K562 (cell line): Measurements from ENCODE around the gene OTUD5. TPM values are rescaled to one million over a fixed set of nuclear protein-coding genes. Genes with fewer than 3 reads are reported as not detected.

Experiments
- ATAC-seq: fragments of 200-7000 bp; cut with Tn5 transposase; 3 replicates; pipeline ENCODE4 v1.9.1; 2020; ENCODE audit warnings: moderate library complexity
- BruUV-seq: library from RNA; stranded (reverse); fragments of 400-500 nt; replicated peaks from 2 replicates; lab custom pipeline; 2021; lab: Mats Ljungman, UMichigan
- CTCF ChIA-PET: fragments of 300-600 bp; formaldehyde crosslinking; extraction: SDS; loops from one replicate; lab custom pipeline; 2021; ENCODE audit warnings: low intra/inter-chr PET ratio; lab: Yijun Ruan, JAX
- POLR2A ChIA-PET: fragments of 300-600, 350-650 bp; sonication (Branson Sonifier 250); formaldehyde crosslinking; extraction: SDS; loops from one replicate; lab custom pipeline; 2021; ENCODE audit warnings: antibody characterized with exemption, inconsistent platforms; lab: Yijun Ruan, JAX
- DNase-seq, 4 experiments: peaks; one replicate each; pipeline versions ENCODE4 v3.0.0 to v3.0.0-alpha.2; 2011 to 2018; ENCODE audit warnings: low spot score in 3 of 4, mixed read lengths in 3 of 4; ENCODE audit errors: extremely low read depth in 1 of 4
- FAIRE-seq: peaks from 2 replicates; lab custom pipeline; 2011; peaks lifted over from hg19 to GRCh38; lab: Jason Lieb, UNC
- H2AFZ ChIP-seq: 2 replicates; pipeline ENCODE4 v1.6.0; 2011; ENCODE audit warnings: low read depth, low read length, control low read depth, inconsistent platforms
- H3K27ac ChIP-seq: fragments of 200-600 bp; 3 replicates; pipeline ENCODE4 v1.8.0; 2011; ENCODE audit warnings: low read depth, mild to moderate bottlenecking, control low read depth, inconsistent platforms, low read length, moderate library complexity, mixed read lengths; ENCODE audit errors: extremely low read depth
- H3K27me3 ChIP-seq, 2 experiments: fragments of 300-600 bp in 1 of 2; 2 replicates in 1 of 2; 3 replicates in 1 of 2; pipeline versions ENCODE4 v1.6.0 to v1.8.0; 2011; ENCODE audit warnings: inconsistent platforms in 2 of 2, low read length in 2 of 2, mild to moderate bottlenecking in 1 of 2, mixed read lengths in 1 of 2, moderate library complexity in 1 of 2; ENCODE audit not compliant: control insufficient read depth in 2 of 2, insufficient read depth in 2 of 2
- H3K36me3 ChIP-seq: fragments of 300-600 bp; 3 replicates; pipeline ENCODE4 v1.8.0; 2011; ENCODE audit warnings: mild to moderate bottlenecking, low read length, inconsistent platforms; ENCODE audit not compliant: control insufficient read depth, insufficient read depth
- H3K4me1 ChIP-seq, 2 experiments: fragments of 200-600 bp in 1 of 2; replicated peaks in 1 of 2; 2 replicates in 1 of 2; 3 replicates in 1 of 2; pipeline versions ENCODE4 v1.5.1 to v1.8.0; 2011; ENCODE audit warnings: inconsistent platforms in 2 of 2, low read length in 2 of 2, mild to moderate bottlenecking in 1 of 2, mixed read lengths in 1 of 2, moderate library complexity in 1 of 2; ENCODE audit not compliant: control insufficient read depth in 2 of 2, insufficient read depth in 2 of 2
- H3K4me2 ChIP-seq: 2 replicates; pipeline ENCODE4 v1.6.1; 2011; ENCODE audit warnings: low read length, control low read depth, inconsistent platforms, mixed read lengths; ENCODE audit not compliant: insufficient read depth
- H3K4me3 ChIP-seq: fragments of 200-600 bp; sonication (generic), shearing (Covaris generic); 2 replicates; pipeline ENCODE4 v1.5.1; 2016; ENCODE audit warnings: control low read depth, inconsistent platforms
- H3K79me2 ChIP-seq: fragments of 200-600 bp; 3 replicates; pipeline ENCODE4 v1.8.0; 2011; ENCODE audit warnings: low read length, inconsistent platforms; ENCODE audit not compliant: control insufficient read depth, insufficient read depth
- H3K9ac ChIP-seq, 2 experiments: 2 replicates each; pipeline versions ENCODE4 v1.6.0 to v1.6.1; 2011; ENCODE audit warnings: low read depth in 2 of 2, low read length in 2 of 2, control low read depth in 1 of 2, inconsistent platforms in 1 of 2, mild to moderate bottlenecking in 1 of 2, mixed read lengths in 1 of 2; ENCODE audit not compliant: insufficient read depth in 1 of 2
- H3K9me1 ChIP-seq: one replicate; pipeline ENCODE4 v1.6.0; 2011; ENCODE audit warnings: inconsistent platforms, mild to moderate bottlenecking, low read length, moderate library complexity; ENCODE audit not compliant: control insufficient read depth, insufficient read depth
- H3K9me3 ChIP-seq: replicated peaks from 2 replicates; pipeline ENCODE4 v1.5.1; 2011; ENCODE audit warnings: low read depth, low read length, inconsistent platforms; ENCODE audit not compliant: control insufficient read depth, insufficient read depth
- H4K20me1 ChIP-seq: replicated peaks from 2 replicates; pipeline ENCODE4 v1.6.1; 2011; ENCODE audit warnings: low read length, inconsistent platforms, mixed read lengths; ENCODE audit not compliant: control insufficient read depth, insufficient read depth
- BRD4 ChIP-seq: fragments of 200-600 bp; sonication (generic); IDR thresholded peaks from 2 replicates; pipeline ENCODE4 v1.6.1; 2017; ENCODE audit warnings: inconsistent platforms
- ESRRA ChIP-seq: fragments of 450-650 bp; IDR thresholded peaks from 2 replicates; pipeline ENCODE4 v1.6.1; 2014; ENCODE audit warnings: low read depth, mild to moderate bottlenecking, moderate library complexity, borderline replicate concordance
- GABPA ChIP-seq: fragments of 200-800 bp; sonication (Bioruptor generic); conservative IDR thresholded peaks from 2 replicates; pipeline ENCODE4 v1.6.1; 2016; ENCODE audit warnings: low read depth, missing genetic modification characterization, missing compliant biosample characterization
- MTA3 ChIP-seq: fragments of 450-650 bp; formaldehyde crosslinking; IDR thresholded peaks from 2 replicates; pipeline ENCODE4 v1.6.1; 2017; ENCODE audit warnings: mild to moderate bottlenecking, borderline replicate concordance
- NONO ChIP-seq, 2 experiments: fragments of 200-400 bp in 1 of 2; fragments of 450-650 bp in 1 of 2; formaldehyde crosslinking in 1 of 2; IDR thresholded peaks; 2 replicates each; pipeline ENCODE4 v1.6.1; 2017; ENCODE audit warnings: low read depth in 2 of 2, mild to moderate bottlenecking in 2 of 2, moderate library complexity in 2 of 2, low read length in 1 of 2
- TAF1 ChIP-seq: IDR thresholded peaks from 2 replicates; pipeline ENCODE4 v1.6.1; 2011; ENCODE audit warnings: mild to moderate bottlenecking, low read length, moderate library complexity; ENCODE audit not compliant: insufficient read depth, control insufficient read depth, severe bottlenecking; ENCODE audit errors: extremely low read depth
- TAF7 ChIP-seq: fragments of 450-650 bp; IDR thresholded peaks from 2 replicates; pipeline ENCODE4 v1.6.1; 2016; ENCODE audit warnings: missing genetic modification characterization, missing compliant biosample characterization
- WGBS: fragments of 100-300 bp; shearing (Covaris generic); methylation state at CpG from one replicate; pipeline ENCODE4 v1.1.6; 2016; ENCODE audit warnings: low coverage, mixed read lengths; ENCODE audit not compliant: insufficient coverage; ENCODE audit errors: missing lambda C conversion rate; 5-methylcytosine and 5-hydroxymethylcytosine counted together
- in situ Hi-C: fragments of 300-500 bp; cut with MboI; formaldehyde crosslinking; loops from 4 replicates; pipeline ENCODE4 v1.15.0; 2018; ENCODE audit warnings: inconsistent platforms, mixed read lengths
- intact Hi-C: fragments of 100-400 bp; cut with micrococcal nuclease; formaldehyde crosslinking; loops from 2 replicates; pipeline ENCODE4 v1.14.2; 2022
- polyA plus RNA-seq, 8 experiments: library from polyadenylated mRNA; depleted of rRNA in 4 of 8; stranded (reverse) in 5 of 8; unstranded in 3 of 8; fragments of >200 nt; fragmentation: Nextera tagmentation in 2 of 8; fragmentation: Illumina TruSeq in 1 of 8; extraction: Ambion mirVana in 2 of 8; extraction: Trizol in 1 of 8; gene quantifications; 2 replicates each; pipeline versions ENCODE4 v1.2.1 to v1.2.3, GENCODE V29; 2011 to 2014; ENCODE audit warnings: inconsistent platforms in 1 of 8, missing spikeins in 1 of 8
- total RNA-seq, 7 experiments: library from RNA; depleted of rRNA in 6 of 7; stranded (reverse); fragments of >200 nt in 6 of 7; fragmentation: Illumina TruSeq in 2 of 7; extraction: Trizol in 2 of 7; gene quantifications; 2 replicates each; pipeline versions ENCODE4 v1.2.1 to v1.2.3, GENCODE V29; 2011 to 2021; ENCODE audit warnings: low replicate concordance in 1 of 7
- TF ChIP-seq, protein P1 (sequence below): fragments of 200-800 bp; sonication (Bioruptor generic); IDR thresholded peaks from 2 replicates; pipeline ENCODE4 v1.6.1; 2017; ENCODE audit warnings: missing genetic modification characterization, missing compliant biosample characterization
- TF ChIP-seq, protein P2 (sequence below): fragments of 150-350 bp; conservative IDR thresholded peaks from 2 replicates; pipeline ENCODE4 v1.6.1; 2014; ENCODE audit warnings: low read length
- TF ChIP-seq, protein P3 (sequence below): sonication (generic); IDR thresholded peaks from 2 replicates; pipeline ENCODE4 v1.6.1; 2016
- TF ChIP-seq, protein P4 (sequence below): sonication (generic); formaldehyde crosslinking; IDR thresholded peaks from 2 replicates; pipeline ENCODE4 v1.8.1; 2023; ENCODE audit warnings: mild to moderate bottlenecking, missing genetic modification reagents, moderate library complexity

The OTUD5 gene
- total and polyA plus RNA-seq, 9 of the 15 experiments (the other 6 are each of a cell fraction or from before 2014, with no cell fraction given), result 3.6 to 102 (median 59.0) TPM

DNA sequence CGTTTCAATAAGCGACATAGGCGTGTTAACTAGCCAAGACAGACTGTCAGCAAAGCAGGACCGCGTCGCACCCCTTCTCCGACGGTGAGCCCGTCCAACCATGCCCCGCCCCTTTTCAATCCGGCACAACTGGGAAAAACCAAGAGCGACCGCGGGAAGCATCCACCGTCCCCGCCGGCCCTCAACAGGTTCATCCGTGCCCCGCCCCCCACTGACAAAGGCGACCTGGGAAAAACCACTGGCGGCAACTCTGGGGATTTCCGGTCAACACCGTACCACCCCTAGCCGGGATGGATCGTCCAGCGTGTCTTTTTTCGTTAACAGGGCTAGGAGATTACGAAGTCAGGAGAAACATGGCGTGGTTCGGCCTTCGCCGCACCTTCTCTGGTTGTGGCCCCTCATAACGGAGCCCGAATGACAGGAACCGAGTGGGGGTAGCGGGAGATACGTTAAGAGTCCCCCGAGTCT, 60.2 kb downstream of the OTUD5 start:
- H3K27ac ChIP-seq, result peak overlapping the region; percentile 97
- ChIA-PET POLR2A (interaction anchor here (0.9 to 2.2 kb wide), 9 partner anchors 10 to 215 kb away, joined by 3 to 13 read pairs (median 4); partner anchors contain the start of gene SLC35A2), CTCF (no interaction called here)
- no TSS peak for BruUV-seq
- intact Hi-C loops (loop anchor here (5.0 kb wide), 5 partner anchors 35 to 250 kb away; partner anchors contain the start of genes GLOD5 and HDAC6), in situ Hi-C loops (no loop called here)
- FAIRE-seq, result no peak
- H2AFZ ChIP-seq, result peak overlapping the region; percentile 89
- peak; percentile 74 for ATAC-seq
- peaks cover 11 to 19% of the 10 kb centered on the region in 2 experiments; a peak in 4 of 5 replicates for H3K4me1 ChIP-seq
- under 1% methylated on average over 22 of the region's 38 CpGs for WGBS
- no peaks in the 10 kb centered on the region for H3K9me1 ChIP-seq
- no peaks in the 10 kb centered on the region for H3K9me3 ChIP-seq
- H3K36me3 ChIP-seq, result peaks cover 63% of the 10 kb centered on the region
- H3K79me2 ChIP-seq, result peaks cover 61% of the 10 kb centered on the region
- peak overlapping the region; percentile 90 to 95 for H3K9ac ChIP-seq
- H3K27me3 ChIP-seq, result no peaks in the 10 kb centered on the region
- peak overlapping the region; percentile 85 for H3K4me2 ChIP-seq
- peak overlapping the region; percentile 72 for H3K4me3 ChIP-seq
- H4K20me1 ChIP-seq, result peaks cover 7% of the 10 kb centered on the region; the same call in 1 of the 2 replicates
- DNase-seq, result peak; percentile 64 to 91 (median 72)
- TF ChIP-seq NONO (IDR thresholded peaks at IDR 0.05; ENCODE audit: low read depth in 2 of 2, low read length in 1 of 2) (peak in 1 of 2 experiments; percentile 90; a peak in 2 of 4 replicates), TAF7 (tag) (peak; percentile 27; the same call in 1 of the 2 replicates), MTA3 (no peak), GABPA (tag) (peak; percentile 79), TAF1 (no peak), BRD4 (peak; percentile 47; the same call in 1 of the 2 replicates), ESRRA (no peak)
- TF ChIP-seq, protein P1, sequence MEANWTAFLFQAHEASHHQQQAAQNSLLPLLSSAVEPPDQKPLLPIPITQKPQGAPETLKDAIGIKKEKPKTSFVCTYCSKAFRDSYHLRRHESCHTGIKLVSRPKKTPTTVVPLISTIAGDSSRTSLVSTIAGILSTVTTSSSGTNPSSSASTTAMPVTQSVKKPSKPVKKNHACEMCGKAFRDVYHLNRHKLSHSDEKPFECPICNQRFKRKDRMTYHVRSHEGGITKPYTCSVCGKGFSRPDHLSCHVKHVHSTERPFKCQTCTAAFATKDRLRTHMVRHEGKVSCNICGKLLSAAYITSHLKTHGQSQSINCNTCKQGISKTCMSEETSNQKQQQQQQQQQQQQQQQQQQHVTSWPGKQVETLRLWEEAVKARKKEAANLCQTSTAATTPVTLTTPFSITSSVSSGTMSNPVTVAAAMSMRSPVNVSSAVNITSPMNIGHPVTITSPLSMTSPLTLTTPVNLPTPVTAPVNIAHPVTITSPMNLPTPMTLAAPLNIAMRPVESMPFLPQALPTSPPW (CRISPR knock-in tag), result peak; percentile 17; the same call in 1 of the 2 replicates
- TF ChIP-seq, protein P2, sequence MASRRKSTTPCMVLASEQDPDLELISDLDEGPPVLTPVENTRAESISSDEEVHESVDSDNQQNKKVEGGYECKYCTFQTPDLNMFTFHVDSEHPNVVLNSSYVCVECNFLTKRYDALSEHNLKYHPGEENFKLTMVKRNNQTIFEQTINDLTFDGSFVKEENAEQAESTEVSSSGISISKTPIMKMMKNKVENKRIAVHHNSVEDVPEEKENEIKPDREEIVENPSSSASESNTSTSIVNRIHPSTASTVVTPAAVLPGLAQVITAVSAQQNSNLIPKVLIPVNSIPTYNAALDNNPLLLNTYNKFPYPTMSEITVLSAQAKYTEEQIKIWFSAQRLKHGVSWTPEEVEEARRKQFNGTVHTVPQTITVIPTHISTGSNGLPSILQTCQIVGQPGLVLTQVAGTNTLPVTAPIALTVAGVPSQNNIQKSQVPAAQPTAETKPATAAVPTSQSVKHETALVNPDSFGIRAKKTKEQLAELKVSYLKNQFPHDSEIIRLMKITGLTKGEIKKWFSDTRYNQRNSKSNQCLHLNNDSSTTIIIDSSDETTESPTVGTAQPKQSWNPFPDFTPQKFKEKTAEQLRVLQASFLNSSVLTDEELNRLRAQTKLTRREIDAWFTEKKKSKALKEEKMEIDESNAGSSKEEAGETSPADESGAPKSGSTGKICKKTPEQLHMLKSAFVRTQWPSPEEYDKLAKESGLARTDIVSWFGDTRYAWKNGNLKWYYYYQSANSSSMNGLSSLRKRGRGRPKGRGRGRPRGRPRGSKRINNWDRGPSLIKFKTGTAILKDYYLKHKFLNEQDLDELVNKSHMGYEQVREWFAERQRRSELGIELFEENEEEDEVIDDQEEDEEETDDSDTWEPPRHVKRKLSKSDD, result no peak
- TF ChIP-seq, protein P3, sequence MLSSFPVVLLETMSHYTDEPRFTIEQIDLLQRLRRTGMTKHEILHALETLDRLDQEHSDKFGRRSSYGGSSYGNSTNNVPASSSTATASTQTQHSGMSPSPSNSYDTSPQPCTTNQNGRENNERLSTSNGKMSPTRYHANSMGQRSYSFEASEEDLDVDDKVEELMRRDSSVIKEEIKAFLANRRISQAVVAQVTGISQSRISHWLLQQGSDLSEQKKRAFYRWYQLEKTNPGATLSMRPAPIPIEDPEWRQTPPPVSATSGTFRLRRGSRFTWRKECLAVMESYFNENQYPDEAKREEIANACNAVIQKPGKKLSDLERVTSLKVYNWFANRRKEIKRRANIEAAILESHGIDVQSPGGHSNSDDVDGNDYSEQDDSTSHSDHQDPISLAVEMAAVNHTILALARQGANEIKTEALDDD, result 0 out of 2 replicates have a peak, but pooled peaks have one; percentile 32
- TF ChIP-seq, protein P4, sequence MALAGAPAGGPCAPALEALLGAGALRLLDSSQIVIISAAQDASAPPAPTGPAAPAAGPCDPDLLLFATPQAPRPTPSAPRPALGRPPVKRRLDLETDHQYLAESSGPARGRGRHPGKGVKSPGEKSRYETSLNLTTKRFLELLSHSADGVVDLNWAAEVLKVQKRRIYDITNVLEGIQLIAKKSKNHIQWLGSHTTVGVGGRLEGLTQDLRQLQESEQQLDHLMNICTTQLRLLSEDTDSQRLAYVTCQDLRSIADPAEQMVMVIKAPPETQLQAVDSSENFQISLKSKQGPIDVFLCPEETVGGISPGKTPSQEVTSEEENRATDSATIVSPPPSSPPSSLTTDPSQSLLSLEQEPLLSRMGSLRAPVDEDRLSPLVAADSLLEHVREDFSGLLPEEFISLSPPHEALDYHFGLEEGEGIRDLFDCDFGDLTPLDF (CRISPR knock-in tag), result peak; percentile 31; the same call in 1 of the 2 replicates
